HEK293T (cell line): ENCODE measurements around the gene UPP2.

ENCODE experiments used
- BHLHE40 ChIP-seq: fragments of 450-650 bp; IDR thresholded peaks from 2 replicates; pipeline ENCODE4 v1.6.1; 2016; ENCODE audit warnings: mild to moderate bottlenecking, moderate library complexity, borderline replicate concordance
- ELF4 ChIP-seq: fragments of 450-650 bp; IDR thresholded peaks from 2 replicates; pipeline ENCODE4 v1.6.1; 2017; ENCODE audit warnings: antibody characterized with exemption
- FOXA1 ChIP-seq: fragments of 450-650 bp; IDR thresholded peaks from 2 replicates; pipeline ENCODE4 v1.6.1; 2016; ENCODE audit warnings: mild to moderate bottlenecking
- FOXK2 ChIP-seq: fragments of 450-650 bp; IDR thresholded peaks from 2 replicates; pipeline ENCODE4 v1.6.1; 2016; ENCODE audit warnings: mild to moderate bottlenecking
- FOXM1 ChIP-seq: fragments of 450-650 bp; IDR thresholded peaks from 2 replicates; pipeline ENCODE4 v1.6.1; 2017; ENCODE audit warnings: mild to moderate bottlenecking, borderline replicate concordance
- HDGF ChIP-seq: fragments of 450-650 bp; IDR thresholded peaks from 2 replicates; pipeline ENCODE4 v1.6.1; 2017; ENCODE audit warnings: antibody characterized with exemption, borderline replicate concordance
- LEF1 ChIP-seq: fragments of 450-650 bp; IDR thresholded peaks from 2 replicates; pipeline ENCODE4 v1.6.1; 2017; ENCODE audit warnings: mild to moderate bottlenecking, borderline replicate concordance
- NFRKB ChIP-seq: fragments of 450-650 bp; IDR thresholded peaks from 2 replicates; pipeline ENCODE4 v1.6.1; 2016; ENCODE audit warnings: mild to moderate bottlenecking, moderate library complexity
- SP1 ChIP-seq: fragments of 450-650 bp; IDR thresholded peaks from 2 replicates; pipeline ENCODE4 v1.6.1; 2017
- SUZ12 ChIP-seq: fragments of 450-650 bp; IDR thresholded peaks from 2 replicates; pipeline ENCODE4 v1.6.1; 2016; ENCODE audit warnings: mild to moderate bottlenecking
- TARDBP ChIP-seq: fragments of 450-650 bp; IDR thresholded peaks from 2 replicates; pipeline ENCODE4 v1.6.1; 2016
- ZNF384 ChIP-seq: fragments of 450-650 bp; IDR thresholded peaks from 2 replicates; pipeline ENCODE4 v1.6.1; 2016

DNA sequence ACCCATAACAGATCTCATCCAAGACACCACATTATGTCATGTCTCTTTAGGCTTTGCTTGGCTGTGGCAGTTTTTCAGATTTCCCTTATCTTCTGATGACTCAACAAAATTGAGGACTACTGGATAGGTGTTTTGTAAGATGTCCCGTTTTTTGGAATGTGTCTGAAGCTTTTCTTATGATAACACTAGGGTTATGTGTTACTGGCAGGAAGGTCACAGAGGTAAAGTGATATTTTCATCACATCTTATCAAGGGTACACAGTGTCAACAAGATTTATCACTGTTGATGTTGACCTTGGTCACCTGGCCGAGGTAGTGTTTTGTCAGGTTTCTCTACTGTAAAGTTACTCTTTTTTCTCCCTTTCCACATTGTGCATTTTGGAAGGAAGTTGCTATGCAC, 44.8 kb upstream of the UPP2 start:
- TF ChIP-seq FOXK2: no peak
- no peak for TF ChIP-seq NFRKB
- no peak for TF ChIP-seq ZNF384
- no peak for TF ChIP-seq FOXA1
- TF ChIP-seq BHLHE40: no peak
- TF ChIP-seq SP1: no peak
- TF ChIP-seq FOXM1: no peak
- no peak for TF ChIP-seq TARDBP
- TF ChIP-seq LEF1: no peak
- no peak for TF ChIP-seq HDGF
- TF ChIP-seq SUZ12: no peak
- no peak for TF ChIP-seq ELF4
